NCI-H1092 treated with DMSO at 0.1 percent for 48 hours (cell line): ENCODE results near the gene ELF2.
"Not testable (repeated sequence)": the region's sequence is repeated elsewhere in the genome, so short reads cannot be mapped to it uniquely, and the experiment has no call there.

ENCODE experiments used
- DNase-seq: peaks from one replicate; lab custom pipeline; 2025; lab: John Stamatoyannopoulos, UW

ELF2 gene

DNA sequence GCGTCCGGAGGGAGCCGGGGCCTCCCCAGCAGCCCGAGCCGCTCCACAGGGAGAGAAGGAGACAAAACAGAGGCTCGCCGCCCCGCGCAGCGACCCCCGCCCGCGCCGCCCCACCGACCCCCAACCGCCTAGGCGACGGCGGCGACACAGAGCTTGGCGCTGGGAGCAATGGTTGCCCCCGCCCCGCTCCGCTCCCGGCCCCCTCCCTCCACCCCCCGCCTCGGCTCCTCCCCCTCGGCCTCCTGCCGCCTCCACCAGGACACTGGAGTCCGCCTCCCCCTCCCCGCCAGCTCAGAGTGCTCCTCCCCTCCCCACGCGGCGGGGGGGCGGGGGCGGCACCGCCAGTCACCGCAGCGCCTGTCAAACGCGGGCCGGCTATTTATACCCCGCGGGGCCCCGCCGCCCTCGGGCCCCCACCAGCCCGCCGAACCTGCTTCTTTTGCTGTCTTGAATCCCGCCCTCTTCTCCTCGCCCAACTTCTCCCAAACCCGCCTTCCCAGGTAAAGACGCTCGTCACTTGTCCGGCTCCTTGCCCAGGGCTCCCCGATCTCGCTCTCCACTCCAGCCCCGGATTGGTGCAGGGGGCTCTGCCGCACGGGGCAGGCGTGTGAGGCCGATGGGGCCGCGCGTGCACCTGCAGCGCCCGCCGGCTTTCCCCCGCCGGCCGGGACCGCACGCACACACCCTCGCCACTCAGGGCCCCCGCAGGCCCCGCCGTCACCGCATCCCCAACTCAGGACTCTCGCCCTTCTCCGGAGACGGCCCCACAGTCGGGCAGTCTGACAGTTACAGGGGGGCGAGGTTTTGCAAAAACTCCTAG lies at the start of gene ELF2:
ELF2 (minus strand) TSS at position 170 of the 820 bp plus-strand sequence. CDS start 39,517 bp downstream, outside the sequence.
- peak; percentile 85 for DNase-seq

DNA sequence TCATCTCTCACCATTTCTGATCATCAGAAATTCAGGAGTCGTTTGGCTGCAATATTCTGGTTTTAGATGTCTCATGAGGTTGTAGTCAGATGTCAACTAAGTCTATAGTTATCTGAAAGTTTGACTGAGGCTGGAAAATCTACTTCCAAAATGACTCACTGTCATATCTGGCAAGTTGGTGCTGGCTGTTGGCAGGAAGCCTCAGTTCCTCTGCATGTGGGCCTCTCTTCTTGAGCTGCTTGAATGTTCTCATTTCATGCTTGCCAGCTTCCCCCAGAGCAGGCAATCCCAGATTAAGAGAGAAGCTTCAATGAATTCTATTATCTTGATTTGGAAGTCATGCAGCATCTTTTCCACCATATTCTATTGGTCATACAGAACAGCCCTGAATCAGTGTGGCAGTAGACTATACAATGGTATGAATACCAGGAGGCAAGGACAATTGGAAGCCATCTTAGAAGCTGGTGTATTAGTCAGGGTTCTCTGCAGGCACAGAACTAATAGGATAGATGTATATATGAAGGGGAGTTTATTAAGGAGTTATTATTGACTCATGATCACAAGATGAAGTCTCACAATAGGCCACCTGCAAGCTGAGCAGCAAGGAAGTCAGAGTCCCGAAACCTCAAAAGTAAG lies 46.8 kb upstream of the ELF2 start:
- DNase-seq, result no peak

- no peak for DNase-seq
Measured at GRCh38 chr4:139222215-139222614, 45.2 kb upstream of the ELF2 start.

GRCh38 chr4:139221687-139222086 lies 44.7 kb upstream of the ELF2 start:
- no peak for DNase-seq

DNA sequence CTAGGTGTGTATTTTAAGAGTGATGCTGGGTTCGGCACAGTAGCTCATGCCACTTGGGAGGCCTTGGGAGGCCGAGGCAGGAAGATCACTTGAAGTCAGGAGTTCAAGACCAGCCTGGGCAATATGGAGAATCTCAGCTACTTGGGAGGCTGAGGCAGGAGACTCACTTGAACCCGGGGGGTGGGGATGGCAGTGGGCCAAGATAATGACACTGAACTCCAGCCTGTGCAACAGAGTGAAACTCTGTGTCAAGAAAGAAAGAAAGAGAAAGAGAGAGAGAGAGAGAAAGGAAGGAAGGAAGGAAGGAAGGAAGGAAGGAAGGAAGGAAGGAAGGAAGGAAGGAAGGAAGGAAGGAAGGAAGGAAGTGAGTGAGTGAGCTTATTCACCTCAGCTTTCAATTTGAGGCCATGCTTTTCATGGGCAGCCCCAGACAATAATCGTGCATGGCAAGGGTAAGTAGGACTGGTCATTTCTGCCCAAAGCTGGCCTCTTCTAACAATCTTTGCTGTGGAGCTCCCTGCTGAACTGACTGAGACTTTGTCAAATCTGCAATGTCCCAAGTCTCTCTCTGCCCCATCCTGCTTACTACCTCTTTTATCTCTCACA lies 42.5 kb upstream of the ELF2 start:
- no peak for DNase-seq

DNA sequence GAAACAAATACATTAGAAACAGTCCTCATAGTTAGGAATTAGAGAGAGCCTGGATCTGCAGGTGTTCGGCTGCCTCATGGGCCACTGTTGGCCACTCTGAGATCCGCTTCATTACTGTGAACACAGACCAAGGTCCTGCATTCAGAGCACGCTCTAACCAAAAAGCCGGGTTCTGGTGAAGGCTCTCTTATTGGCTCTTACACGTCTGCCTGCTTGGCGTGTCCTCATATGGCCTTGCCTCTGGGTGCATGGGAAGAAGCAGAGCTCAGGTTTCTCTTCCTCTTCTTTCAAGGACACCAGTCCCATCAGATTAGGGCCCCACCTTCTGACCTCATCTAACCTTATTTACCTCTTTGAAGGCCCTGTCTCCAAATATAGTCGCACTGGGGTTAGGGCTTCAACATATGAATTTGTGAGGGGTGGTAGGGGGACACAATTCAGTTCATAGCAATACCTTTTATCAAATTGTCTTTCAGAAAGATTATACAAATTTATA lies 37.1 kb upstream of the ELF2 start:
- DNase-seq, result no peak

DNA sequence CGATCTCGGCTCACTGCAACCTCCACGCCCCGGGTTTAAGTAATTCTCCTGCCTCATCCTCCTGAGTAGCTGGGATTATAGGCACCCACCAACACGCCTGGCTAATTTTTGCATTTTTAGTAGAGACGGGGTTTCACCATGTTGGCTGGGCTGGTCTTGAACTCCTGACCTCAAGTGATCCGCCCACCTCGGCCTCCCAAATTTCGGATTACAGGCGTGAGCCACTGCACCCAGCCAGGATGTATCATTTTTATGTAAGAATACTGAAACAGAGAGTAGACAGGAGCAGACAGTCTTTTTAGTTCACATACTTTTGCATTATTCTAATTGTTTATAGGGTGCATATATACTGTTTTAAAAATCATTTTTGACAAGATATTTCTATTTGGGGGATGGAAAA lies 36.6 kb upstream of the ELF2 start:
- DNase-seq, result not testable (repeated sequence)

- DNase-seq, result no peak
Measured at GRCh38 chr4:139212900-139213299, 35.9 kb upstream of the ELF2 start.

DNA sequence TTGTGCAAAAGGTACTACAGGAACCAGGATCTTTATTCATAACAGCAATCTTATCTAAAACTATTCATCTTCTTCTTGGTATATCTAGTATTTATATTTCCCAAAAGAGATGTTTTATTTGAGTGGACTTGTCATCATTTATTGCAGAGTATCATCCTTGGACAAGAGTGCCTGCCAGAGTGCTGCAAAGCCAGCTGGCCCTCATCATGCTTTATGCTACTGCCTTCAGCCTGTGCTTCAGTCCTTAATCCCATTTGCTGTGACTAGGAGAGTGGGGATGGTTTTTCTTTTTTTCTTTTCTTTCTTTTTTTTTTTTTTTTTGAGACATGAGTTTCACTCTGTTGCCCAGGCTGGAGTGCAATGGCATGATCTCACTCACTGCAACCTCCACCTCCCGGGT lies 33.5 kb upstream of the ELF2 start:
- no peak for DNase-seq

DNA sequence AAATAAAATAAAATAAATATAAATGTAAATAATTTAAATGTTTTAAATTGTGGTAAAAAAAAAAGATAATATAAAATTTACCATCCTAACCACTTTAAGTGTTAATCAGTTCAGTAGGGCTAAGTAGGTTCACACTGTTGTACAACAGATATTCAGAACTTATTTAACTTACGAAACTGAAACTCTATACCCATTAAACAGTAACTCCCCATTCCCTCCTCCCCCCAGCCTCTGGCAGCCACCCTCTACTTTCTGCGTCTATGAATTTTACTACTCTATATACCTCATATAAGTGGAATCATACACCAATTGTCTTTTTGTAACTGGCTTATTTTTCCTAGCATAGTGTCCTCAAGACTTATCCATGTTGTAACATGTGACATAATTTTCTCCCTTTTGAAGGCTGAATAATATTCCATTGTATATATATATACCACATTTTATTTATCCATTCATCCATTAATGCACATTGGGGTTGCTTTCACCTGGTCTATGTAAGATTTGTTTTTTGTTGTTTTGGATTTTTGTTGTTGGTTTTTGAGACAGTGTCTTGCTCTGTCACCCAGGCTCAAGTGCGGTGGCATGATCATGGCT lies 32.5 kb upstream of the ELF2 start:
- no peak for DNase-seq

GRCh38 chr4:139208404-139208945 lies 31.5 kb upstream of the ELF2 start:
- no peak for DNase-seq

DNA sequence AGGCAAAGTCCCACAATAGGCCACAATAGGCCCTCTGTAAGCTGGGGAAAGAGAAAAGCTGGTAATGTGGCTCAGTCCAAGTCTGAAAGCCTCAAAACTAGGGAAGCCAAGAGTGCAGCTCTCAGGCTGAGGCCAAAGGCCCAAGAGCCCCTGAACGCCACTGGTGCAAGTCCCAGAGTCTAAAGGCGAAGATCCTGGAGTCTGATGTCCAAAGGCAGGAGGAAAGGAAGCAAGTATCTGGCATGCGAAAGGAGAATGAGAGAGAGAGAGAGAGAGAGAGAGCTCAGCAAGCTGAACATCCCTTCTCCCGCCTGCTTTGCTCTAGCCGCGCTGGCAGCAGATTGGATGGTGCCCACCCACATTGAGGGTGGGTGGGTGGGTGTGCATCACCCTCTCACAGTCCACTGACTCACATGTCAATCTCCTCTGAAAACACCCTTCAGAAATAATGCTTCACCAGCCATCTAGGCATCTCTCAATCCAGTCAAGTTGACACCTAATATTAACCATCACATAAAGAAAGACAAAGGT lies 30.9 kb upstream of the ELF2 start:
- DNase-seq, result no peak

DNA sequence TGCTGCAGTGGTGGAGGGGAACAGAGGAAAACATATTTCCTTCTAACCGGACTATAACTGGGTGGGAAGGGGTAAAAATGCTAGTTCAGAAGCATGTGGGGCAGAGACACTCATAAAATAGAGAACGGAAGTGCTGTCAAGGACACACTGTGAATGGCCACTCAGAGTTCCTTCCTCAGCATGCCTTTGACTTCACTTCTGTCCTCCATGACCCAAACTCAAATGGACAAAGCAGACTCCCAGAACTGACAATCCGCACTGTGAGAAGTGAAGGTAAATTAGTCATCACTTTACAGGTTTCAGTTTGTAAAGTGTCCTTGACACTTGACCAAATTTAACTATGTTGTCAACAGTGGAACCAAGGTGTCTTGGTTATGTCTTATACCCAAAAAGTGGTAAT lies 30.2 kb upstream of the ELF2 start:
- DNase-seq, result no peak

DNA sequence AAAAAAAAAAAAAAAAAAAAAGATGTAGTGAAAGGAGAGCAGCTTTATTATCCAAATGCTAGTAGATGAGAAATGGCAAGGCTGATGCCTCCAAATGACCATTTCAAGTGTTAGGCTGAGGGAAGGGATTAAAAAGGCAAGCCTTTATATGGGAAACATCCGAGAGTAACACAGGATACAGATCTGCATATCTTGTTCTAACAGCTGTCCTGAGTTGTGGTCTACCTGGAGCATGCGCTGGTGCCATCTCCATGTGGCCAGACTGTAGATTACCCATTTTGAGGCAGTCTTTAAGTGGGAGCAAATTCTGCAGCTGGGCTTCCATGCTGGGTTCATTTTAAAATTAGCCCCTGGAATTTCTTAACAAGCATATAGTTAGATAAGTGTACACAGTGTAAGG lies 26.0 kb upstream of the ELF2 start:
- no peak for DNase-seq

DNA sequence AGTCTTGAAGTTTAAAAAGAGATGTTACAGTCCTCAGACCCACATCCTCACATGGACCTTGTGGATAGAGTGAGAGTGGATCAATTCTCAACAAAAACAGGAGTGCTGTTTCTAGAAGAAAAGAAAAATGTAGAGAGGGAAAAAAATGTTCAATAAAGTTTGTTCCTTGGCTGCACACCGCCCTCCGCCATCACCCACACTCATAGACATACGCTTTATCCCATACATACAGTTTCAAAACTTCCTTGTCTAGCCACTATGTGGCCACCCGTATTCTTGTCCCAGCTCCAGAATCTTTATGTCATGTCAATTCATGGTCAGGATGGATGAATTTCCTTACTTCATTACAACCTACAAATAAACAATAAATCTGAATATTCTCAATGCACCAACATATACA lies 23.5 kb upstream of the ELF2 start:
- DNase-seq, result no peak

- DNase-seq, result no peak
Measured at GRCh38 chr4:139200102-139200501, 23.1 kb upstream of the ELF2 start.

DNA sequence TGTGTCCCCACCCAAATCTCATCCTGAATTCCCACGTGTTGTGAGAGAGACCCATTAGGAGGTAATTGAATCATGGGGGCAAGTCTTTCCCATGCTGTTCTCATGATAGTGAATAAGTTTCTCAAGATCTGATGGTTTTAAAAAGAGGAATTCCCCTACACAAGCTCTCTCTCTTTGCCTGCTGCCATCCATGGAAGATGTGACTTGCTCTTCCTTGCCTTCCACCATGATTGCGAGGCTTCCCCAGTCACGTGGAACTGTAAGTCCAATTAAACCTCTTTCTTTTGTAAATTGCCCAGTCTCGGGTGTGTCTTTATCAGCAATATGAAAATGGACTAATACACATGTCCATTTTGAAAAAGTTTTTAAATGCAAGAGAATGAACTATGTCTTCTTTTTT lies 20.2 kb upstream of the ELF2 start:
- not testable (repeated sequence) for DNase-seq

DNA sequence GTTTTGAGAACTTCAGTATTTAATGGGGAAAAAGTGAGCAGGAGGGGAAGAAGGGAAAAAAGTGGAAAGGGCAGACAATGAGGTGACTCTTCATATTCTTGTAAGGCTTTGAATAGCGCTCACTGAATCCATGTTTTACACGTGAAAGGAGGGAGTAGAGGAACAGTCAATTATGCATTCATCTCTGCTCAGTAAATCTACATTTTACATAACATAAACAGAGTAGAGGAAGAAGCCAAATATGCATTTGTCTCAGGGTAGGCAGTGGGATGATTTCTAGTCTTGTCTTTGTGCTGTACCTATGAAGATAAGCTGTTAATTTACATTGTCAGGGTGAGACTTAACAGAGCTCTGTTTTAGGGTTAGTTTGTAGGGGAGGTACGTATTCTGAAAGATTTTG lies 19.4 kb upstream of the ELF2 start:
- DNase-seq, result no peak

GRCh38 chr4:139191373-139191772 lies 14.4 kb upstream of the ELF2 start:
- DNase-seq, result no peak

- DNase-seq, result no peak
Measured at GRCh38 chr4:139189972-139190371, 13.0 kb upstream of the ELF2 start.

DNA sequence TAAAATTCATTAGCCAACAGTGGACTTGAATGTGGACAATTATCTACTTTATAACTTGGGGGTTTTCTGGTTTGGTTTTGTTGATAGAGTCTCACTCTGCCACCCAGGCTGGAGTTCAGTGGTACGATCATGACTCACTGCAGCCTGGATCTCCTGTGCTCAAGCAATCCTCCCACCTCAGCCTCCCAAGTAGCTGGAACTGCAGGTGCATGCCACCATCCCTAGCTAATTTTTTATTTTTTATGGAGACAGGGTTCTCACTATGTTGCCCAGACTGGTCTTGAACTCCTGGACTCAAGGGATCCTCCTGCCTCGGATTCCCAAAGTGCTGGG lies 12.4 kb upstream of the ELF2 start:
- no peak for DNase-seq
